UCSD-AML1 (cell line): ENCODE measurements around the gene RRP1.

ENCODE experiments used
- DNase-seq: peaks from one replicate; lab custom pipeline; 2025; ENCODE audit not compliant: unreplicated experiment; lab: John Stamatoyannopoulos, UW

Gene RRP1

DNA sequence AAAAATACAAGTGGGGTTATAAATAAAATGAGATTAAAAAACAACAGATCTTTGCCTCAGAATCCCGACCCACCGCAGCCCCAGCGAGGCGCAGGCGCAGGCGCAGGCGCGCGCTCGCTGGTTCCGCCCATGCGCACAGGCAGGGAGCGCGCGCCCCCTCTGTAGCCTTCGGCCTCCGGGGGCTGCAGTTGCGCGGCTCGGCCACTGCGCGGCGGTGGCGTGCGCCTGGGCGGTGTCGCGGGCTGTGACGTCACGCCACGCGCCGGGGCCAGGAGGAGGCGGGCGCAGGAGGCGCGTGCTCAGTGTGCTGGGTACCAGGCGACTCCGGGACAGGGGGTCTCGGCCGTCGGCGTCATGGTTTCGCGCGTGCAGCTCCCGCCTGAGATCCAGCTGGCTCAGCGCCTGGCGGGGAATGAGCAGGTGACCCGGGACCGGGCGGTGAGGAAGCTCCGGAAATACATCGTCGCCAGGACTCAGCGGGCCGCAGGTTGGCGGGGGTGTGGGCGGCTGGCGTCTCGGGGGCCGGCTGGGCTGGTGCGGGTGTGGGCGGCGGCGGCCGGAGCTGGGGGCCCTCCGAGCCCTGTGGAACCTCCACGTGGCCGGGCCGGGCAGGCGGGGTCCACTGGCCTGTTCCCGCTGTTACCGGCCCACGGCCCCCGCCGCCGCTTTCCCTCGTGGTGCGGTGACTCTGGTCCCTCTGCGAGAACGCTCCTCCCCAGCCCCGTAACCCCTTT lies at the start of gene RRP1:
RRP1 (plus strand) TSS at position 302 of the 734 bp plus-strand sequence; CDS start at position 355, 53 bp downstream.
- DNase-seq: peak; percentile 95

DNA sequence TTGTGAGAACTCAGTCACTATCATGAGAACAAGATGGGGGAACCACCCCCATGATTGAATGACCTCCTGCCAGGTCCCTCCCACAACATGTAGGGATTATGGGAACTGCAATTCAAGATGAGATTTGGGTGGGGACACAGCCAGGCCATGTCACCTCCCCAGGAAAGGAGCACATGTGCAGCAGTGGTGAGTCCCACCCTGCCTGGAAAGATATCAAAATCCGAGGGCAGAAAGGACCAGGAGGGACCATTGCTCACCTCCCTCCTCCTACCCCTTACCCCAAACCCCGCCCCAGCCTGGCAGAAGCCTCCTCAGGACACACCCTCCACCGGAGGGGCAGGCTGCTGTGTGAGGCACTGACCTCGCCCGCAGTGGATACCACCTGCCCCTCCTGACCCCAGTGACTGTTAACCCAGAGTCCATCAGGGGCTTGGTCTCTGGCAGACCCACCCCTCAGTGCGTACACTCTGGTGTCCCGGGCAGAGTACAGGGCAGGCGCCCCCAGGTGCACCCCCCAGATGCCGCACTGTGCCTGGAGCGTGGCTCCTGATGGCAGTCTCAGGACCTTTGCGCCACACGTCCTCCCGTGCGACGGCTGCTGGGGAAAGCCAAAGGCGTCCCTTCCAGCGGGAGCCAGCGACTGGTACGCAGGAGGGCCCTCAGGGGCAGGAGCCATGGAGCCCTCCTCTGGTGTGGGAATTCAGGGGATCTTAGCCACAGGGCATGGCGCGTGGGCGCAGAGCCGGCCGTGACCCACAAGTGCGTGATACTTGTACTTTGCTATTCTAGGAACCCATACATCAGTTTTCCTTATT lies 49.5 kb upstream of the RRP1 start:
- DNase-seq: no peak

DNA sequence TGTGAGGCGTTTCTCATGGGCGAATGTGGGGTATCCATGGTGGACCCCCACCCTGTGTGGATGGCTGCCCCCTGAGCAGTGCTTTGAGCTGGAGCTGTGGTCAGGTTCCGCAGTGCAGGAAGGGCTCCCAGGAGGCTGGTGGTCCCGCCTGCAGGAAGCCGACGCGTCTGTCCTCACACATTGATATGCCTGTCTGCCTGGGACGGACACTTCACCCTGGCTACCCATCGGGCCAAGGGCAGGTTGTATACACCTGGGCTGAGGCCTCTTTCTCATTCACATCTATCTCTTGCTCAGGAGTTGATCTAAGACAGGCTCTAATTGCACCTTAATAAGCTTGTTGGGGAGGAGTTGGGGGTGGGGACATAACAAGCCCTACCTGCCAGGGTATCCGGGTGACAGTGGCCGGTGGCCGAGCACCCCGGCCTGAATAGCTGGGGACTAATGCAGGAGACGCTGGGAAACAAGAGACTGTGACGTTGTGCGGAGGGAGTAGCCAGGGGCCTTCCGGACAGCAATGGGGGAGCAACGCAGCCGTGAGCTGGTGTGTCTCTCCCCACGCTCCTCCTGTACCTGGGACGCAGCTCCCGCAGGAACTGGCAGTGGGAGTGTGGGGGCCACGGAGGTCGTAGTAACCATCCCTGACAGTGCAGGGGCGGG lies 48.8 kb upstream of the RRP1 start:
- no peak for DNase-seq

- no peak for DNase-seq
These were observed 47.8 kb upstream of the RRP1 start for GRCh38 chr21:43741423-43742096.

DNA sequence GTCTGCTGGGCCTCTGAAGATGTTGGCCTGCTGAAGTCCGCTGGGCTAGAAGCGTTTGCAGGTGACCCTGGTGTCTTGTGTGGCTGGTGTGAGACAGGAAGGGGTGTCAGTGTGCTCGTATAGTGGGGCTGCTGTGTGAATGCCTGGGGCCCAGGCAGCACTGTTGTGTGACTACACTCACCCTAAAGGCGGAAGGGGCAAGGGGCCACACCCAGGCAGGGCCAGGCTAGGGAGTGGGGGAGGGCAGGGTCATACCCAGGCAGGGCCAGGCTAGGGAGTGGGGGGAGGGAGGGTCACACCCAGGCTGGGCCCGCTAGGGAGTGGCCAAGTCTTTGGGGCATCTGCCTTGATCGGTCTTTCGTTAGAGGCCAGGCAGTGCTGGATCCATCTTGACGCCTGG lies 45.4 kb upstream of the RRP1 start:
- no peak for DNase-seq

DNA sequence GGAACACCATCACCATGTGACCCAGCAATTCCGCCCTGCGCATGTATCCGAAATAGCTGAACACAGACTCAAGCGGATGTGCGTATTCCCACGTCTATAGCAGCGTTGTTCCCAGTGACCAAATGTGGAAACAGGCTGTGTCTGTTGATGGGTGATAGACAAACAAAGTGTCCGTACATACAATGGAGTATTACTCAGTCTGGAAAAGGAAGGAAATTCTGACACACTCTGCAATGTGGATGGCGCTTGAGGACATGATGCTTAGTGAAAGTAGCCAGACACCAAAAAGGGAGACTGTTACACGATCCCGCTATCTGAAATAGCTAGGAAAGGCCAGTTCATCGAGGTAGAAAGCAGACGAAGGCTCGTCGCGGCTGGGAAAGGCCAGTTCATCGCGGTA lies 44.7 kb upstream of the RRP1 start:
- DNase-seq: no peak

DNA sequence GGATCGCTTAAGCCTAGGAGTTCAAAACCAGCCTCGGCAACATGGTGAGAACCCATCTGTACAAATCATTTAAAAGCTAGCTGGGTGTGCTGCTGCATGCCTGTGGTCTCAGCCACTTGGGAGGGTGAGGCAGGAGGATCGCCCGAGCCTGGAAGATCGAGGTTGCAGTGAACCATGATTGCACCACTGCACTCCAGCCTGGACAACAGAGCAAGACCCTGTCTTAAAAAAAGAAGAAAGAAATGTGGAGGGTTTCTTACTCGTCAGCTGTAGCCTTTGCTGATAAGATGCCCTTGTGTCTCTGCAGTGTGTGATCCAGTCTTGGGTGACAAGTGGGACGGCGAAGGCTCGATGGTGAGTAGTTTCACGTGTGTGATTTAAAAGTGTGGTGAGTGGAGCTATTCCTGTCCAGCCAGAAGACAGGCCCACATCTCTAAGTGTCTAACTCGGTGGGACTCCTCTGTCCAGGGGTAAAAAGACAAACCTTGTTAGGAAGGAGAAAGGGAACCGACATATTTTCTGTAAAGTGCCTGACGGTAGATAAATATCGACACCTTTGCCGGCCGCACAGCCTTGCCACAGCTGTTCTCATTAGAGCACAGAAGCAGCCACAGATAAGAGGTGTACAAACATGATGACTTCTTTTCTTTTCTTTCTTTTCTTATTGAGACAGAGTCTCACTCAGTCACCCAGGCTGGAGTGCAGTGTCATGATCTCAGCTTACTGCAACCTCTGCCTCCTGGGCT lies 43.4 kb upstream of the RRP1 start:
- no peak for DNase-seq

DNA sequence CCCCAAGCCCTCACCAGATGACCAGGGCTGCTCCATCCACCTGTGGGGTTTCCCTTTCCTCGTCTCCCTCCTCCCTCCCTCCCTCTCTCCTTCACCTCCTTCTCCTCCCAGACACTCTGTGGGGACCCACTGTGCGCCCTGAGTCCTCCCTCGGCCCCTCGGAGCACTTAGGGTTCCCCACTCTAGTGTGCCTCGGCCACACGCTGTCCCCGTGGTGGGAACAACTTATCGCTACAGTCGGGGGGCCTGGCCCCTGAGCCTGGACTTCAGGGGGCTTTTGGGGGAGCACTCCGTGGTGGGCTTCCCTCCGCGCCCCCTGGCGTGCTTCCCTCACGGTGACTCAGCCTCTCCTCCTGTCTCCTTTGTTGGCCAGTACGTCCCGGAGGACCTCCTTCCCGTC lies 40.8 kb upstream of the RRP1 start:
- DNase-seq: no peak

- no peak for DNase-seq
These were observed 39.6 kb upstream of the RRP1 start for GRCh38 chr21:43749651-43750262.

DNA sequence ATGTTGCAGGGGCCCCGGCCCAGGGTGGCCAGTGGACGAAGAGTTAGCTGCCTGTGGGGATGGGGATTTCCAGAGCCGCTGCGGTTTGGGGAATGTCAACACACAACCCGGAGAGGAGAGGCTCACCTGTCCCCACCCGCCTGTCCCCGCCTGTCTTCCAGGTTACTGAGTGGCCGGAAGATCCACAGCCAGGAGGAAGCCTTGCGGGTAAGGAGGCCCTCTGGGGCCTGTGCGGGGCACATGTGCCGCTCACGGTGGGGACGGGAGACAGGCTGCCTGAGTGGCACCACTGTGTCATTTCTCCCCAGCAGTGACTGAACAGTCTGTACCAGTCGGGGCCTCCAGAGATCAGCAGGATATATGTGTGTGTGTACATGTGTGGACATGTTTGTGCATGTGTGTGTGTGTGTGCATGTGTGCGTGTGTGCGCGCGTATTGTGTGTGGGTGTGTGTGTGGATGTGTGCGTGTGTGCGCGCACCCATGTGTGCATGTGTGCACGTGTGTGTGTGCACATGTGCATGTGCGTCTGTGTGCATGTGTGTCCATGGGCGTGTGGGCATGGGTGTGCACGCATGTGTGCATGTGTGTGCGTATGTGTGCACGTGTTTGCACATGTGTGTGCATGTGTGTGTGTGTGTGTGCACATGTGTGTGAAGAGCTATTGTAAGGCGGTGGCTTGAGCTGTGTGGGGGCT lies 38.9 kb upstream of the RRP1 start:
- DNase-seq: no peak

GRCh38 chr21:43751955-43752591 lies 37.3 kb upstream of the RRP1 start:
- DNase-seq: no peak

- no peak for DNase-seq
These were observed 36.5 kb upstream of the RRP1 start for GRCh38 chr21:43752758-43753438.

DNA sequence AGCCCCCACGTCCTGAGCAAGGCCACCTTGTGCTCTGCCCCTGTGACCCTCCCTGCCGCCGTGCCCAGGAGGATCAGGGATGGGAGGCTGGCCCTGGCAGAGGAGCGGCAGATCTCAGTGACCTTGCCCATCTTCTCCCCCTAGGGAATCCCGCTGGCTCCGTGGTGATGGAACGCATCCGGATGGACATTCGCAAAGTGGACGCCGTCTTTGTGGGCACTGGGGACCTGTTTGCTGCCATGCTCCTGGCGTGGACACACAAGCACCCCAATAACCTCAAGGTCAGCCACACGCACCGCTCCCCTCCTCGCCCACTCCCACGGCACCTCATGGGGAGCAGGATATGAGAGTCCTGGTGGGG lies 36.0 kb upstream of the RRP1 start:
- no peak for DNase-seq

DNA sequence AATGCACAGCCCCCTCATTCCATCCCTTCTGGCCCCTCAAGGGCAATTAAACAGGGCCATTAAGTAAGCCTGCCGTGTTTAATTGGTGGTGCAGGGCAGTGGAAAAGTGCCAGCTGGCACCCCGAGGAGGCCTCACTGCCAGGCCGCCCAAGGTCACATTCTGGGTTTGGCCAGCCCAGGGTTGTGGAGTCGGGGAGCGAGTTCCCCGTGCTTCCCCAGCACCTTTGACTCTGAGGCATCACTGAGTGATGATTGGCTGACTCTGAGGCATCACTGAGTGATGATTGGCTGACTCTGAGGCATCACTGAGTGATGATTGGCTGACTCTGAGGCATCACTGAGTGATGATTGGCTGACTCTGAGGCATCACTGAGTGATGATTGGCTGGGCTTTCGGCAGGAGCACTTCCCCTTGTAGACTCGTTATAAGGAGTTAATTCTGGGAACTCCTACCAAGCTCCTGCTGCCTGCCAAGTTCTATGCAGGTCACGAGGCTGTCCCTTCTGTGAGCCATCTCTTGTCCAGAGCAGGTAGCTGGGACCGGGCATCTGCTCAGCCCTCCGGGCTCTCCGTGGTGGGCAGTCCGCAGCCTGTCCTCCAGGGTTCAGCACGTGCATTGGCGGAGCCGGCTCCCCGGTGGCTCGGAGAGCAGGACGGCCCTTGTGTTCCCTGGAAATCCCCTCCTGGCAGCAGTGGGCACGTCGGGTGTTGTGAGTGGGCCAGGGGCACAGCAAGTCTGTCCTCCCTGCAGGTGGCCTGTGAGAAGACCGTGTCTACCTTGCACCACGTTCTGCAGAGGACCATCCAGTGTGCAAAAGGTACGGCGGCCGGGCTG lies 34.2 kb upstream of the RRP1 start:
- DNase-seq: no peak

DNA sequence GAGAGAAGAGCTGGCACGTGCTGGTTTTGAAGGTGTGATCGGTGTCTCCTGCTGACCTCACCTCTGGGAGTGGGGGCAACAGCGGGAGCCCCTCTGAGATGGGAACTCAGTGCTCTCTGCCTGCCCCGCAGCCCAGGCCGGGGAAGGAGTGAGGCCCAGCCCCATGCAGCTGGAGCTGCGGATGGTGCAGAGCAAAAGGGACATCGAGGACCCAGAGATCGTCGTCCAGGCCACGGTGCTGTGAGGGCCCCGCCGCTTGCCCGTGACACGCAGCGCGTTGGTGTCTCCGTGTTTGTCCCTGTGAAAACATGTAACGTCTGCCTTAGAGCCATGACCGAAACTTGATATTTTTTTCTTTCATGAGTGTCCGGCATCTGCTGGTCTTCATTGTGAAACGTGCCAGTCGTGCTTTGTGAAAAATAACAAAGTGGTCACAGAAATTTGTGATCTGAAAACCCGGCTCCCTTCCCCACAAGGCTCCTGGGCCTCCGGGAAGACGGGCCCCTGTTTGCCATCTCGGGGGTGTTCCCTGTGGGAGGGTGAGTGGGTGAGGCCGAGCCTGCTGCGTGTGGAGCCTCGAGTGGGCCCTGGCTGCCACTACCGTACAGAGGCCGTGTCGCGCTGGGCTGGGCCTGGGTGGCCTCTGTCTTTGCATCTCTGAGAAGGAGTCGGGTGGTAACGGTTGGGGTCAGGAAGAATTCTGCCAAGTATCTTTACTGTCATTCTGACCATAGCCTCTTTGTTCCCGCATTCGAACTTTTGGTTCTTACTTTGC lies 33.4 kb upstream of the RRP1 start:
- DNase-seq: no peak

DNA sequence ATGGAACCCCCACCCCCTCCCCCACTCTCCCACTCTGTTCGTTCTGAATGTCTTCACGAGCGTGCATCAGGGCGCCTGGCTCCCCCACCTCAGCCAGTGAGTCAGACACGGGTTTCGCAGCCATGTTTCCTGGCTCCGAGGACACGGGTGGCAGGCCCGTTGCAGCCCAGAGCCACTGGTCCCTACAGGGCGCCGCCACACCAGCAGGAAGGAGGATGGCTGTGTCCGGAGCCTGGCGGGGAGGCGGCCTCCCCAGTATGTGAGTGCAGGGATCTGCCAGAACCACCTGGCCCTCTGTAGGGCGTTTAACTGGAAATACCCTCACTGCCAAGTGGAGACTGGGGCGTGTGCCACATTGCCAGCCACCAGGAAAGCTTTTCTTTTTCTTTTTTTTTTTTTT lies 31.8 kb upstream of the RRP1 start:
- no peak for DNase-seq

DNA sequence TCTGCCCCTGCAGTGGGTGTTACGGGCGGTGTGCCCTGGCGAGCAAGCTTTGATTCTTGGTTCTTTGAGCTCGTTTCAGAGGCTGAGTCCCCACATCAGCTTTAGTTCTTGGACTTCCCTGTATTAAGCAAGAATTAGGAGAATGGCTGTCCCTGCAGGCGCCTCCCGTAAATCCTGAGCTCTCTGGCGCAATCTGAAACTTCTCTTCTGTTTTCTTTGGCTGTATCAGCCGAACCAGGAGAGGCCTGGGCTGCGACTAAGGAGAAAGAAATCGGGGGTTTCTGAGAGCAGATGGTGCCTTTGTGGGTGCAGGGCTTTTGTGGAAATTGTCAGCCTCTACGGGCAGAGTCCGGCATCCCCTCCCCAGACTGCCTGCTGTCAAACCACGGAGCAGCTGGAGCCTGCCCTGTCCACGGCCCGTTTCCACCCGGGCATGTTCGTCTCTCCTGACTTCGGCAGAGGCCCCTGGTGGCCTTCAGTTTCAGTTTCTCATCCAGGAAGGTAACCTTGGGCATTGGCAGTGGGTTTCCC lies 31.2 kb upstream of the RRP1 start:
- DNase-seq: no peak
